ENCODE results near the gene TMEM119. TPM values are rescaled to one million over a fixed set of nuclear protein-coding genes. Genes with fewer than 3 reads are reported as not detected.
"Not testable (repeated sequence)": the region's sequence is repeated elsewhere in the genome, so short reads cannot be mapped to it uniquely, and the experiment has no call there.

The TMEM119 gene
- total RNA-seq, 2 experiments from 2014 or later: 0.10 to 0.24 TPM

DNA sequence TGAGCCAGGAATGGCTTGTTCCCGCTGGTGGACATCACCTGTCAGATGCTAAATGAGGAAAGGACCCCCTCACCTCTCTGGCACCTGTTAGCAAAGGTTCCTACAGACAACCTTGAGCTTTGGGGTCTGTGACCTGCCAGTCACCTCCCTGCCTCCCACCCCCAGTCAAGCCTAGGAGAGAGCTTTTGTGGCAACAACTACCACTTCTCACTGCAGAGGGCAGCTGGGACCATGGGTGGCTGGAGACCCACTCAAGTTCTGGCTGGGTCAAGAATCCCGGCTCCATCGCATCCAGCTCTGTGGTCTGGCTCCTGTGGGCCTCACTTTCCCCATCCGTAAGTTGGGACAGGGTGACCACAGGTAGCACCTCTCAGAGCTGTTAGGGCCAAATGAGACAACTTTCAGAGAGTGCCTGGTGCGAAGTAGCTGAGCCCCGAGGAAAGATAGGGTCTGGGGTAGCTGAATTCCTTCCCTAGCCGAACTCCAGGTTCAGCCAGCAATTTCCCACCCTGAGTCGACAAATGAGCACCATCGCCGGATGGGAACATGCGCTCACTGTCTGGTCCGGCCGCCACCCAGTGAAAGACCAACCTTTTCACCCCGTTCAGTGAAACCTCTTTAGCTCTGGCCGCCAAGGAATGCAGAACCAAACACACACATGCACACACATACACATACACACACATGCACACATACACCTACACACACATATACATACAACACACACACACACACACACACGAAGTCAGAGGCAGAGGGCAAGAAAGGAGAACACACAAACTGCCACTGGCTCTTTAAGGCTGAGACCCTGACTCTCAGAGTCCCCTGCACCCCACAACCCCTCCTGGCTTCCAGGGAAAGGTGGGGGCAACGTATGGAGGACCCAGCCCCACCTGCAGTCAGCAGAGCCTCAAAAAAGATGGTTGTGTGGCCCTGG, 1.9 kb downstream of the TMEM119 start:
- intact Hi-C loops (cut with micrococcal nuclease): no loop called here
- CTCF ChIA-PET: interaction anchor here (1.1 kb wide), 1 partner anchor 22 kb away, joined by 3 read pairs; no protein-coding TSS in a partner anchor
- Mint-ChIP-seq H3K4me3 (no peak overlapping the region), H3K27ac (no peak overlapping the region), H3K9me3 (no peaks in the 10 kb centered on the region), H3K4me1 (ENCODE audit: low read depth) (no peaks in the 10 kb centered on the region), H3K27me3 (no peaks in the 10 kb centered on the region), H3K36me3 (no peaks in the 10 kb centered on the region)
- DNase-seq: no peak
- POLR2A ChIA-PET: no interaction called here

DNA sequence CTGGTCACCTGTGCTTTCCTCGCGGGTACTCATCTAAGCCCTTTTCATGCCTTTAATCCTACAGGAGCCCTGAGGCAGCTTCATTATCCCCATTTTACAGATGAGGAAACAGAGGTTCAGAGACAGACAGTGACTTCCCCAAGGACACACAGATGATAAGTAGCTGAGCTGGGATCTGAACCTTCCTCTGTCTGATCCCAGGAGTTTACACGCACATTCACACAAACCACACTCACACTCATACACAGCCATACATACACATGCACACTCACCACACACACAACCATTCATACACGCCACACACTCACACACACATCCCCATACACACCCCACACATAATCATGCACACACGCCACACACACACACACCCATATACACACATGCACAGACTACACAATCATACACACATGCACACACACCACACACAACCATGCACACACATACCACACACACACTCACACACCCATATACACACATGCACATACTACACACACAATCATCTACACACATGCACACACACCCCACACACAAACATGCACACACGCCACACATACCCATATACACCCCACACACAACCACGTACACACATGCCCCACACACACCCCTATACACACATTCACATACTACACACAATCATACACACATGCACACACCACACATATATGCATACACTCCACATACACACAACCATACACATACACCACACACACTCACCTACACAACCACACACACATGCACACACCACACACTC, 2.7 kb downstream of the TMEM119 start:
- no peaks in the 10 kb centered on the region for H3K9me3 Mint-ChIP-seq
- CTCF ChIA-PET: interaction anchor here (1.1 kb wide), 1 partner anchor 22 kb away, joined by 3 read pairs; no protein-coding TSS in a partner anchor
- intact Hi-C loops (cut with micrococcal nuclease): no loop called here
- POLR2A ChIA-PET: no interaction called here
- H3K4me3 Mint-ChIP-seq: no peak overlapping the region
- no peak for DNase-seq
- no peaks in the 10 kb centered on the region for H3K4me1 Mint-ChIP-seq (ENCODE audit: low read depth)
- H3K27me3 Mint-ChIP-seq: no peaks in the 10 kb centered on the region
- H3K36me3 Mint-ChIP-seq: no peaks in the 10 kb centered on the region
- H3K27ac Mint-ChIP-seq: no peak overlapping the region

GRCh38 chr12:108594323-108594903, 3.5 kb downstream of the TMEM119 start:
- DNase-seq: no peak
- H3K4me3 Mint-ChIP-seq: no peak overlapping the region
- no peak overlapping the region for H3K27ac Mint-ChIP-seq
- POLR2A ChIA-PET: no interaction called here
- intact Hi-C loops (cut with micrococcal nuclease): no loop called here
- H3K9me3 Mint-ChIP-seq: no peaks in the 10 kb centered on the region
- H3K27me3 Mint-ChIP-seq: no peaks in the 10 kb centered on the region
- no peaks in the 10 kb centered on the region for H3K4me1 Mint-ChIP-seq (ENCODE audit: low read depth)
- H3K36me3 Mint-ChIP-seq: no peaks in the 10 kb centered on the region
- CTCF ChIA-PET: no interaction called here

- ChIA-PET POLR2A (no interaction called here), CTCF (no interaction called here)
- Mint-ChIP-seq H3K9me3 (no peaks in the 10 kb centered on the region), H3K27ac (no peak overlapping the region), H3K27me3 (peaks cover 3% of the 10 kb centered on the region), H3K36me3 (no peaks in the 10 kb centered on the region), H3K4me1 (ENCODE audit: low read depth) (no peaks in the 10 kb centered on the region), H3K4me3 (no peak overlapping the region)
- intact Hi-C loops (cut with micrococcal nuclease): no loop called here
- no peak for DNase-seq
Measured at GRCh38 chr12:108592033-108592909, 5.6 kb downstream of the TMEM119 start.

DNA sequence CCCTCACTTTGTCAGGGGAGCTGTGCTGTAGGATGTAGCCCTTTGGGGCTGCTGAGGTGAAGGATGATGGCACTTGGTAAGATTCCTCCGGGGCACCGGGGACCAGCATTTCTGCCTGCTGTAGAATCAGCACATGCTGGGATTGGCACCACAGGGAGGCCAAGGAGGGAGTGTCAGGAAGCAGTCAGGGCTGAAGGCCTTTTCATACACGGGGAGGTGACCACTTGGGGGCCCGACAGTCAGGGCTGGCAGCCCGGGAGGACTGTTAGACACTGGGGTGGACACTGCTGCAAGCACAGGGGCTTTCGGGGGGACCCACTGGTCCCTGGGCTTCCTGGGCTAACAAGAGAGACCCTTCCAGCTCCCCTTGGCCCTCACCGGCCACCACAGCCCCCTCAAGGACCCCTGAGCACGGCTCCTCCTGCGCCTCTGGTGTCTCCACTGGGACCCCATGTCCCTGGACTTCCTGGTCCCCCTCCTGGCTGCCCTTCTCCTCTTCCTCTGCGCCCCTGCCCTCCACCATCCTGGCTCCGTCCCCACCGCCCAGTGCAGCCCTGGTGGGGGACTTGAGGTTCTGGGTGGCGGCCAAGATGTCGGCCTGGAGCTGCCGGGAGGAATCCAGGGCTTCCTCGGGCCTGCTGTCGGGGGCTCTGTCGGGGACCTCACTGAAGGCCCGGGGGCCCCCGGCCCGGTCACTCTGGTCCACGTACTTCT, 6.5 kb downstream of the TMEM119 start:
- Mint-ChIP-seq H3K4me1 (ENCODE audit: low read depth) (no peaks in the 10 kb centered on the region), H3K4me3 (no peak overlapping the region), H3K27ac (no peak overlapping the region), H3K36me3 (no peaks in the 10 kb centered on the region), H3K9me3 (no peaks in the 10 kb centered on the region), H3K27me3 (peaks cover 3% of the 10 kb centered on the region)
- ChIA-PET CTCF (no interaction called here), POLR2A (no interaction called here)
- DNase-seq: no peak
- intact Hi-C loops (cut with micrococcal nuclease): no loop called here

- H3K4me1 Mint-ChIP-seq (ENCODE audit: low read depth); DNase-seq; H3K4me3 Mint-ChIP-seq; H3K27me3 Mint-ChIP-seq; H3K27ac Mint-ChIP-seq; POLR2A ChIA-PET; H3K36me3 Mint-ChIP-seq; H3K9me3 Mint-ChIP-seq; intact Hi-C loops (cut with micrococcal nuclease); CTCF ChIA-PET: not testable (repeated sequence)
Measured at GRCh38 chr12:108590463-108590862, 7.4 kb downstream of the TMEM119 start.

DNA sequence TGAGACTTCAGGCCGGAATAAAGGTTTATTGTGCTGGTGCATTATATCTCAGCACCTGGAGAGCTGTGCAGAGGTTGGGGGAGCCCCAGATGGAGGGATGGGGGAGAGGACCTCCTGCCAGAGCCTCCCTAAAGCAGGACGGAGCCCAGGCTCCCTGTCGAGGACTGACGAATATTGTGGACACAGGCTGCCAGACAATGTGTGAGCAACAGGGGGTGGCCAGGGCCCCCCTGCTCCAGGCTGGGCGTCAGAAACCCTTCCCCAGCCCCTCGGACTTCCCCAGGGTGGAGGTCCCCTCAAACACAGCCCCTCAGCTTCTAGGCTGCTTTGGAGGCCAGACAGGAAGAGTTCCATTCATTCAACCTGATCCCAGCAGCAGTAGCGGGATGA, 8.0 kb downstream of the TMEM119 start:
- H3K4me1 Mint-ChIP-seq (ENCODE audit: low read depth): no peaks in the 10 kb centered on the region
- no peaks in the 10 kb centered on the region for H3K9me3 Mint-ChIP-seq
- ChIA-PET POLR2A (no interaction called here), CTCF (no interaction called here)
- intact Hi-C loops (cut with micrococcal nuclease): no loop called here
- H3K4me3 Mint-ChIP-seq: no peak overlapping the region
- no peak for DNase-seq
- H3K27ac Mint-ChIP-seq: no peak overlapping the region
- H3K36me3 Mint-ChIP-seq: no peaks in the 10 kb centered on the region
- H3K27me3 Mint-ChIP-seq: peaks cover 3% of the 10 kb centered on the region

- CTCF ChIA-PET: interaction anchor here (1.4 kb wide), 1 partner anchor 29 kb away, joined by 5 read pairs; no protein-coding TSS in a partner anchor
Measured at GRCh38 chr12:108589028-108589839, 8.7 kb downstream of the TMEM119 start.

GRCh38 chr12:108587826-108588225, 10.1 kb downstream of the TMEM119 start:
- no peak overlapping the region for H3K4me3 Mint-ChIP-seq
- no peaks in the 10 kb centered on the region for H3K4me1 Mint-ChIP-seq (ENCODE audit: low read depth)

More at GRCh38 chr12:108589028-108589839, 8.7 kb downstream of the TMEM119 start:
- no peaks in the 10 kb centered on the region for H3K36me3 Mint-ChIP-seq
- DNase-seq: no peak
- POLR2A ChIA-PET: no interaction called here
- H3K27me3 Mint-ChIP-seq: peaks cover 3% of the 10 kb centered on the region
- no peaks in the 10 kb centered on the region for H3K9me3 Mint-ChIP-seq
- H3K4me3 Mint-ChIP-seq: no peak overlapping the region
- no peak overlapping the region for H3K27ac Mint-ChIP-seq
- H3K4me1 Mint-ChIP-seq (ENCODE audit: low read depth): no peaks in the 10 kb centered on the region
- intact Hi-C loops (cut with micrococcal nuclease): no loop called here

DNA sequence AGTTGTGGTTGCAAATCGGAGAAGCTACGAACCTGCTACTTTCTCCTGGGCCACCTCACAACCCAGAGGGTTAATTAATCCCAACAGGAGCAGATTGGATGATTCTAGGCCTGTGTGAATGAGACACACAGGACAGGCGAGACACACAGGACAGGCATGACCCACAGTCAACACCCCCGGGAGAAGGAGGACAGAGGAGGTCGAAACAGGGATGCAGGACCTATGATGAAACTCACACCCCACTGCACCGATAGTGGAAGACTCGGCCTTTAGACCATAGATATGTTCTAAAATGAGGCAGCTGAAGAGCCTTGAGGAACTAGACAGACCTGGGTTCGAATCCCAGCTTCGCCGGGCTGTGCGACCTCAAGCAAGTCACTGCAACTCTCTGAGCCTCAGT, 11.6 kb downstream of the TMEM119 start:
- POLR2A ChIA-PET: no interaction called here
- no peaks in the 10 kb centered on the region for H3K36me3 Mint-ChIP-seq
- DNase-seq: no peak
- no peaks in the 10 kb centered on the region for H3K9me3 Mint-ChIP-seq
- CTCF ChIA-PET: interaction anchor here (0.8 to 1.2 kb wide), 2 partner anchors 115 to 217 kb away, joined by 3 read pairs; no protein-coding TSS in a partner anchor
- H3K4me3 Mint-ChIP-seq: no peak overlapping the region
- H3K27ac Mint-ChIP-seq: no peak overlapping the region
- intact Hi-C loops (cut with micrococcal nuclease): no loop called here
- peaks cover 3% of the 10 kb centered on the region for H3K27me3 Mint-ChIP-seq
- H3K4me1 Mint-ChIP-seq (ENCODE audit: low read depth): no peaks in the 10 kb centered on the region

More at GRCh38 chr12:108587826-108588225, 10.1 kb downstream of the TMEM119 start:
- H3K27ac Mint-ChIP-seq: no peak overlapping the region
- POLR2A ChIA-PET: no interaction called here
- intact Hi-C loops (cut with micrococcal nuclease): no loop called here
- DNase-seq: no peak
- H3K36me3 Mint-ChIP-seq: no peaks in the 10 kb centered on the region
- CTCF ChIA-PET: no interaction called here
- peaks cover 3% of the 10 kb centered on the region for H3K27me3 Mint-ChIP-seq
- H3K9me3 Mint-ChIP-seq: no peaks in the 10 kb centered on the region

- H3K4me1 Mint-ChIP-seq (ENCODE audit: low read depth): no peaks in the 10 kb centered on the region
- no peaks in the 10 kb centered on the region for H3K9me3 Mint-ChIP-seq
- H3K36me3 Mint-ChIP-seq: no peaks in the 10 kb centered on the region
- H3K27ac Mint-ChIP-seq: no peak overlapping the region
- no peak overlapping the region for H3K4me3 Mint-ChIP-seq
- DNase-seq: no peak
- ChIA-PET POLR2A (no interaction called here), CTCF (interaction anchor here (1.2 kb wide), 1 partner anchor 217 kb away, joined by 3 read pairs; no protein-coding TSS in a partner anchor)
- intact Hi-C loops (cut with micrococcal nuclease): no loop called here
- H3K27me3 Mint-ChIP-seq: peaks cover 3% of the 10 kb centered on the region
Measured at GRCh38 chr12:108585864-108586263, 12.0 kb downstream of the TMEM119 start.

All from activated CD4-positive, alpha-beta memory T cell treated with anti-CD3 and anti-CD28 coated beads for 36 hours (primary cell).